Kidney epithelial cell (primary cell): Measurements from ENCODE around the gene SLC22A3. TPM values are rescaled to one million over a fixed set of nuclear protein-coding genes. Genes with fewer than 3 reads are reported as not detected.

Source experiments
- DNase-seq: peaks from one replicate; pipeline ENCODE4 v3.0.0-alpha.2; 2010; ENCODE audit warnings: low read depth
- H3K27me3 ChIP-seq: 2 replicates; pipeline ENCODE4 v1.6.0; 2011; ENCODE audit warnings: low read length; ENCODE audit not compliant: control insufficient read depth, insufficient read depth
- H3K36me3 ChIP-seq: 2 replicates; pipeline ENCODE4 v1.5.1; 2011; ENCODE audit warnings: low read length; ENCODE audit not compliant: control insufficient read depth, insufficient read depth
- H3K4me3 ChIP-seq: 2 replicates; pipeline ENCODE4 v1.5.1; 2011; ENCODE audit warnings: low read depth, mild to moderate bottlenecking, control low read depth, low read length
- CTCF ChIP-seq: IDR thresholded peaks from 2 replicates; pipeline ENCODE4 v1.5.1; 2011; ENCODE audit warnings: mild to moderate bottlenecking, moderate library complexity, low read length, control low read depth, inconsistent platforms; ENCODE audit not compliant: insufficient read depth, poor library complexity, severe bottlenecking
- total RNA-seq: library from RNA; depleted of rRNA; stranded (reverse); fragments of >200 nt; gene quantifications from 2 replicates; pipeline ENCODE4 v1.2.3, GENCODE V29; 2015

The SLC22A3 gene
- total RNA-seq, 1 donor from 2014 or later = 5.8 TPM

GRCh38 chr6:160396292-160396691 lies 48.1 kb downstream of the SLC22A3 start:
- DNase-seq = no peak
- Histone ChIP-seq H3K4me3 (no peak overlapping the region), H3K36me3 (no peaks in the 10 kb centered on the region), H3K27me3 (no peaks in the 10 kb centered on the region)
- TF ChIP-seq CTCF = no peak

GRCh38 chr6:160398674-160399271 lies 50.6 kb downstream of the SLC22A3 start:
- H3K36me3 ChIP-seq = no peaks in the 10 kb centered on the region
- DNase-seq = no peak
- H3K4me3 ChIP-seq = no peak overlapping the region
- H3K27me3 ChIP-seq = no peaks in the 10 kb centered on the region
- no peak for TF ChIP-seq CTCF

- no peaks in the 10 kb centered on the region for H3K36me3 ChIP-seq
- H3K4me3 ChIP-seq = no peak overlapping the region
- H3K27me3 ChIP-seq = no peaks in the 10 kb centered on the region
- no peak for DNase-seq
- TF ChIP-seq CTCF = no peak
These were observed 52.3 kb downstream of the SLC22A3 start for GRCh38 chr6:160400446-160400845.

GRCh38 chr6:160408528-160408927 lies 60.4 kb downstream of the SLC22A3 start:
- Histone ChIP-seq H3K27me3 (no peaks in the 10 kb centered on the region), H3K4me3 (no peak overlapping the region), H3K36me3 (no peaks in the 10 kb centered on the region)
- no peak for DNase-seq
- no peak for TF ChIP-seq CTCF

GRCh38 chr6:160412993-160413392 lies 64.8 kb downstream of the SLC22A3 start:
- Histone ChIP-seq H3K36me3 (no peaks in the 10 kb centered on the region), H3K4me3 (no peak overlapping the region), H3K27me3 (no peaks in the 10 kb centered on the region)
- TF ChIP-seq CTCF = no peak
- DNase-seq = no peak

- H3K4me3 ChIP-seq = no peak overlapping the region
- H3K27me3 ChIP-seq = no peaks in the 10 kb centered on the region
- TF ChIP-seq CTCF = no peak
- no peak for DNase-seq
- H3K36me3 ChIP-seq = no peaks in the 10 kb centered on the region
These were observed 69.0 kb downstream of the SLC22A3 start for GRCh38 chr6:160417146-160417545.
